Gastroesophageal sphincter (tissue), 3 donors: Measurements from ENCODE around the gene DMD.

Experiments
- EP300 ChIP-seq: sonication (generic); formaldehyde crosslinking; IDR thresholded peaks from one replicate; pipeline ENCODE4 v1.6.1; 2017; ENCODE audit warnings: antibody characterized with exemption, mild to moderate bottlenecking
- POLR2A ChIP-seq, 2 donors: fragments of 450-650 bp; IDR thresholded peaks; one replicate each; pipeline ENCODE4 v1.6.1; 2017; ENCODE audit warnings: antibody characterized with exemption in 2 of 2, mild to moderate bottlenecking in 2 of 2, moderate library complexity in 1 of 2
- POLR2AphosphoS5 ChIP-seq: sonication (generic); formaldehyde crosslinking; IDR thresholded peaks from one replicate; pipeline ENCODE4 v1.6.1; 2017; ENCODE audit warnings: antibody characterized with exemption
- TF ChIP-seq, protein P1 (sequence below), 4 experiments: fragments of 200-600 bp in 2 of 4; fragments of 450-650 bp in 2 of 4; sonication (generic) in 1 of 4; IDR thresholded peaks; one replicate each; pipeline ENCODE4 v1.5.1; 2017 to 2019; ENCODE audit warnings: antibody characterized with exemption in 4 of 4, mild to moderate bottlenecking in 2 of 4, moderate library complexity in 2 of 4

DNA sequence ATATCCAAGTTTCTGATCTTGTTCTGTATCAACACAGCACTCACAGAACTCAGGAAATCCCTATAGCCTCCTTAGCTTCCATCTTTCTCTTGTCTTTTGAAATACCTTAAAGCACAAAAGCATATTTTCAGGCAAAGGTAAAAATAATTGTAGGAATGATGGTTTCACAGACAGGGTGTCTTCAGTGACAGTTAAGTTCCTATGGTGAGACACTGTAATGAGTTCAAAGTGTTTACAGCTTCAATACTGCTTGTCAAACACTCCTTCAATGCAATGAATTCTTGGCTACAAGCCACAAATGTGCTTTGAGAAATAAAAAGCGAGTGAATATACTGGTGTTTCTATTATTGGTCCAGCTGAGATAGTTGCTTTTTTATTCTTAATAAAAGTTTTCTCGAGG is 466.0 kb downstream of the DMD start:
- TF ChIP-seq POLR2A (IDR thresholded peaks at IDR 0.05) (no peak), POLR2AphosphoS5 (no peak), EP300 (no peak)
- TF ChIP-seq, protein P1, sequence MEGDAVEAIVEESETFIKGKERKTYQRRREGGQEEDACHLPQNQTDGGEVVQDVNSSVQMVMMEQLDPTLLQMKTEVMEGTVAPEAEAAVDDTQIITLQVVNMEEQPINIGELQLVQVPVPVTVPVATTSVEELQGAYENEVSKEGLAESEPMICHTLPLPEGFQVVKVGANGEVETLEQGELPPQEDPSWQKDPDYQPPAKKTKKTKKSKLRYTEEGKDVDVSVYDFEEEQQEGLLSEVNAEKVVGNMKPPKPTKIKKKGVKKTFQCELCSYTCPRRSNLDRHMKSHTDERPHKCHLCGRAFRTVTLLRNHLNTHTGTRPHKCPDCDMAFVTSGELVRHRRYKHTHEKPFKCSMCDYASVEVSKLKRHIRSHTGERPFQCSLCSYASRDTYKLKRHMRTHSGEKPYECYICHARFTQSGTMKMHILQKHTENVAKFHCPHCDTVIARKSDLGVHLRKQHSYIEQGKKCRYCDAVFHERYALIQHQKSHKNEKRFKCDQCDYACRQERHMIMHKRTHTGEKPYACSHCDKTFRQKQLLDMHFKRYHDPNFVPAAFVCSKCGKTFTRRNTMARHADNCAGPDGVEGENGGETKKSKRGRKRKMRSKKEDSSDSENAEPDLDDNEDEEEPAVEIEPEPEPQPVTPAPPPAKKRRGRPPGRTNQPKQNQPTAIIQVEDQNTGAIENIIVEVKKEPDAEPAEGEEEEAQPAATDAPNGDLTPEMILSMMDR (IDR thresholded peaks at IDR 0.05), result no peak
